Stimulated activated CD4-positive, alpha-beta T cell treated with anti-CD3 and anti-CD28 coated beads, Interleukin-4, amount 100 ng/mL, for 4 hours (primary cell): ENCODE data around the gene SH2D3C.

Experiments used
- DNase-seq, 2 experiments: peaks; one replicate each; pipeline ENCODE4 v3.0.0-alpha.2; 2020

The SH2D3C gene

DNA sequence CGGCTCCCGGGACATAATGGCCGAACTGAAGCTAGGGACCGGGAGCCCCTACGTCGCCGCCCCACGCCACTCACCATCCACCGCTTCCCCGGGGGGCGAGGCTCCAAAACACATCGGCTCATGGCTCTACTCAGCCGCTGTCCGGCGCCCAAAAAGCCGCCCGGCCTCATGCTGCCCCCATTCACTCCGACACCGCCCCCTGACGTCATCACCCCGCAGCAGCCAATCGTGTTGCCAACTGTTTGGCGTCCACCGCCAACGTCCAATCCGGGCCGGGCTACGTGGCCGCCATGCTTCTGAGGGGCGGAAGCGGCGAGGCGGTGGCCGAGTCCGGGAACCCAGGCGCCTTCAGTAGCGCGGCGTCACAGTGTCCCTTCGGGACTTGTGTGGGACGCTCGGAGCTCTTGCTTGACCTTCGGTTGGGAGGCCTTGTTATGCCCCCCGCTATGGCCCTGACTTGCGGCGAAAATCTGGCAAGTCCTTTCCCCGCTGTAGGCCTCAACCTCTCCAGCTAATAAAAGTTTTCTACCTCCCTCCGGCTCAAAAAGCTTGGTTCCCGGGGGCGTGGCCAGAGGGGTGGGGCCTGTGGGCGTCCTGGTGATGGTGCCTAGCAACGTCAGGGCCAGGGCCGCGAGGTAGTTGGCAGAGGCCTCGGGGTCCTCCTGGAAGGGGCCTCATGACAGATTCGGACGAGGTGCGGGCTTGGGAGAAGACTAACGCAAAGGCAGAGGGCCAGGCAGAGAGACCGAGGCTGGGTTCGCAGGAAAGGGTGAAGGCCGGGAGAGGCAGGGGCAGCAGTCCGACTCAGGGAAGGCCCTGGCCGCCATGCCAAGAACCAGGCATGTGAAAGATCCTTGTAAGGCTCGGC lies 62.8 kb downstream of the SH2D3C start, which contains the start of the genes PTRH1 and TTC16:
Gene PTRH1 (minus strand): TSS at position 194 of the 868 bp plus-strand sequence. CDS start 24 bp downstream, at position 170.
Gene TTC16 (plus strand): TSS at position 610 of the 868 bp plus-strand sequence. CDS start 67 bp downstream, at position 677.
- peak; percentile 94 to 98 for DNase-seq

GRCh38 chr9:127714951-127715469 lies 63.5 kb downstream of the SH2D3C start:
- DNase-seq = peak in 1 of 2 experiments; percentile 13

DNA sequence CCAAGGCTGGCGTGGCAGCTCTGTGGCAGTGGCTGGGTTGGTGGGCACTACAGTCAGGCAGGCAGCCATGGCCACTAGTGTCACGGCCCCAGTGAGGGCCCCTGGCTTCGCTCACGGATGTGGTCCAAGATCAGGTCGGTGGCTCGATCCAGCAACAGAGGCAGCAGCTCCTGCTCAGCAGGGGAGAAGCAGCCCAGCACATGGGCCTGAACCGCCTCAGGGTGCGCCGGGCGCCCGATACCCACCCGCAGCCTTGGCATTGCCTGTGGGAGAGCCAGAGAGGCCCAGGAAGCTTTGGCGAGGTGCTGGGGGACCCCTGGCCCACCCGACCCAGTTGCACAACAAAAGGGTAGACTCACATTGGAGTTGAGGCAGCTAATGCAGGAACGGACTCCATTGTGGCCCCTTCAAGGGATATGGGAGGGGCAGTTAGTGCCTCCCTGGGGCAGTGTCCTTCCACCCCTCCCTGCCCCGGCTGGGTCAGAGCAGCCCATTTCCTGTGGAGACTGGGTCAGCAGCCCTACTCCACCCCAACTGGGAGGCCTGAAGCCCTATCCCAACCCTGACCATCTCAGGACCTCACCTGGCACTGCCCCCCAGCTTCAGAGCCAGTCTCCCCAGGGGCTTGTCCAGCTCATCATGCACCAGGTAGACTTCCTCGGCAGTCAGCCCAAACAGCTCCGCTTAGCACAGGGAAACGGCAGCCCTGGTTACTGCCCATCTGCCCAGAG lies 64.3 kb downstream of the SH2D3C start:
- no peak for DNase-seq

- DNase-seq = no peak
Observed at GRCh38 chr9:127712867-127713266, 65.6 kb downstream of the SH2D3C start.

- DNase-seq = no peak
Observed at GRCh38 chr9:127712371-127712770, 66.1 kb downstream of the SH2D3C start.

- DNase-seq = no peak
Observed at GRCh38 chr9:127711831-127712274, 66.6 kb downstream of the SH2D3C start.

GRCh38 chr9:127711226-127711701 lies 67.2 kb downstream of the SH2D3C start:
- no peak for DNase-seq

GRCh38 chr9:127710204-127710783 lies 68.2 kb downstream of the SH2D3C start:
- no peak for DNase-seq

DNA sequence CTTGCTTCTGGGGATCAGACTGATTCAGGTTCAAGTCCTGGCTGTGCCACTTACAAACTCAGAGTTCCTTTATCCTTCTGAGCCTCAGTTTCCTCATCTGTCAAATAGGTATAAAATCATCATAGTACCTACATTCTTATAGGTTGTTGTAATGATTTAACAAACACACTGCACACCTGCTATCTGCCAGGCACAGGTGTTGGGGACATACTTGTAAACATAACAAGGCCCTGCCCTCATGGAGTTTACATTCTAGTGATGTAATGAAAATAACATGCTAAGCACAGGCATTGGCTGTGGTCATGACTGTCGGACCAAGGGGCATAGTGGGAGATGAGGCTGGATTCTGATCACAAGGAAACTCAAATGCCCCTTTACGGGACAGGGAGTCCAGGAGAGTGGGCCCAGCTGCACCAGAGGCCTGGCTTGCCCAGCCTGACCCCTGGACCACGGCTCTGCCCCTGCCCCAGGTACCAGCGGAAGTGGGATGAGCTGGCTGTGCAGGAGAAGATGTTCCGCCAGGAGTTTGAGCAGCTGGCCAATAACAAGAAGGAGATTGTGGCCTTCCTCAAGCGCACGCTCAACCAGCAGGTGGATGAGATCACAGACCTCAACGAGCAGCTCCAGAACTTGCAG lies 69.4 kb downstream of the SH2D3C start:
- DNase-seq = no peak

GRCh38 chr9:127707766-127708165 lies 70.7 kb downstream of the SH2D3C start:
- DNase-seq = peak in 1 of 2 experiments; percentile 14

DNA sequence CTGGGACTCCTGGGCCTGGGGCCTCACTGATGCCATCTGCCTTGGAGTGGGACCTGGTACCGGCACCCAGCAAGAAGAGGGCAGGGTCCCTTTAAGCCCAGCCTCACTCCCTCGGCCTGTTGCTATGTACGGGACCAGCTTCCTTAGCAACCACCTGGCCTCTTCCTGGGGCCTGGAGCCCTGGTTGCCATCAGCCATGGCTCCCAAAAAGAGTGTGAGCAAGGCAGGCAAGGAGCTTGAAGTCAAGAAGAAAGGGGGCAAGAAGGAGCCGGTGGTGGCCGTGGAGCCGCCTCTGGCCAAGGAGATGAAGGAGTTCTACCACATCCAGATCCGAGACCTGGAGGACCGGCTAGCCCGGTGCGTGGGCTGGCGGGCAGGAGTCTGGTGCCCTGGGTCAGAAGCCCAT lies 71.6 kb downstream of the SH2D3C start, which contains the start of gene CFAP157:
Gene CFAP157 (plus strand): TSS at position 153 of the 406 bp plus-strand sequence. CDS start 44 bp downstream, at position 197.
- DNase-seq = no peak

DNA sequence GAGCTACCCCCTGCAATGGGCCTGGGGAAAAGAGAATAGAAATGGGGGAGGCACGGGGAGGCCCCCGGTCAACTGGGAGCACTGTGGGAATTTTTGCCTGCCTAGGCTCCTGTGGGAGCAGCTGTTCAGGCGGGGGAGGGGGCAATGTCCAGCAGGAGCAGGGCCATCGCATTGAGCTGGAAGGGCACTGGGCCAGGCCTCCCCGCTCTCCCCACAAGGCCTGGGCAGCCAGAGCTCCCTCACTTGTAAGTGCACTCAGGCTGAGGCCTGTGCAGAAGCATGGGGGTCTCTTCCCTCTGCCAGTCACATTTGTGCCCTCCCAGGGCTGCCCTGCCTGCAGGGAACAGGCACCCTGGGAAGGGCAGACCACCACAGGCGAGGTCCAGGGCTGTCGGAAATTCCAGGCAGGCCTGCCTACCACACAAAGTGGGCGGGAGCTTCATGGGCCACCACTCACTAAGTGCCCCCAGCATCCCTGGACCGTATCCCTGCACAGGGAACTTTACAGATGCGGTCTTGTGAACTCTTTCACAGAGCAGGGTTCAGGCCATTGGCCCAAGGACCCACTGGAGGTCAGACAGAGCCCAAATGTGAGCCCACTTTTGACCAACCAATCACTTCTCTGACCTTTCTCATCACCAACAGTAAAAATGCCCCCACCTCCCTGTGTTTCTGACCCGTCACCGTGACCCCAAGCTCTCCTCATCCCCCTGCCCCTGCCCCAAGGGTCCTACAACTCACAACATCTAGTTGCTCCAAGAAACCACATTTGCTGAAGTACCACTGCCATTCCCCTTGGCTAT lies 72.7 kb downstream of the SH2D3C start:
- no peak for DNase-seq

DNA sequence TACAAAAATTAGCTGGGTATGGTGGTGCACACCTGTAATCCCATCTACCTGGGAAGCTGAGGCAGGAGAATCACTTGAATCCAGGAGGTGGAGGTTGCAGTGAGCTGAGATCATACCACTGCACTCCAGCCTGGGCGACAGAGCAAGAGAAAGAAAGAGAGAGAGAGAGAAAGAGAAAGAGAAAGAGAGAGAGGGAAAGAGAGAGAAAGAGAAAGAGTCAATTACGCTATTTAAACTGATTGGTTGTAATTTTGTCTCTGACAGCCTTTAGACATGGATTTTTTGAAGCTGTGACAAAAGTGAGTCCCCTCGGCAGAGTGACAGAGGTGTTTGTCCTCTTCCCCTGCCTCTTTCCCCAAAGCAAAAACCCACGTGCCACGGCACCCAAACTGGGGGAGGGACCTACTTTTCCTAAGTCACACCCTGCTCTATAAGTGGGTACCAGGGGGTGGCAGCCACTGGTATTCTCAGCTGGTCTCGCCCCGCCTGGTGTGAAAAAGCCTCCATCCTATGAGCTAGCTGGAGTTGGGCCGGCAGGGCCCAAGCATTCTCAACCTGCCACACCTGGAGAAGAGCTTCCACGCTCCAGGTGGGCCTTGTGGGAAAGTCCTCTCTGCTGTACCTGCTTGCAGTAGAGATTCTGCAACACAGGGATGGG lies 75.0 kb downstream of the SH2D3C start:
- no peak for DNase-seq

DNA sequence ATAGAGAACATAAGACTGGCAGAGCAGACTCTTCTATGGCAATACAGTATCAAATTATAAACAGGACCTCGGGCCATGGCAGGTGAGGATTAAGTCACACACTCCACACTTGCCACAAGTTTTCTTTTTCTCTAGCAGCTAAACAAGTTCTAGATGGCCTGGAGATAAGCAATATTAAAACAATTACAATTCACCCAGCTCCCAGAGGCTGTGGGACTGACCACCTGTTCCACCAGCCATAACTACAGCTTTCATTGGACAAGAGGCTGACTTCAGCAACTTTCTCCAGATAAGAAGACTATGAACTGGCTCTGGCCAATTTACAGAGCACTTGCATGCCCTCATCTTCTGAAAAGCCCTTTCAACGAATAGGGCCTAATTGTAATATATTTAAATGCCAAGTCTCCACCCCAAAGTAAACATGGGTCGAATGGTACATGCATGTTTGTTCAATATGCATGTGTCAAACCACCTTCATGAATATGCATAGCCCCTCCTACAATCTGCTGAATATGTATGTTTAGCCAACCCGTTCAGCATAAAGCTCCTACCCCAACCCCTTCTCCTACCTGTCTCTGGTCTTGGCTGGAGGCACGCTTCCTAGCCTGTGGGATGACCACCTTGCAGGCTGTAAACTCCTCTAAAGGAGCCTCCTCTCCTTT lies 77.7 kb downstream of the SH2D3C start:
- DNase-seq = no peak

DNA sequence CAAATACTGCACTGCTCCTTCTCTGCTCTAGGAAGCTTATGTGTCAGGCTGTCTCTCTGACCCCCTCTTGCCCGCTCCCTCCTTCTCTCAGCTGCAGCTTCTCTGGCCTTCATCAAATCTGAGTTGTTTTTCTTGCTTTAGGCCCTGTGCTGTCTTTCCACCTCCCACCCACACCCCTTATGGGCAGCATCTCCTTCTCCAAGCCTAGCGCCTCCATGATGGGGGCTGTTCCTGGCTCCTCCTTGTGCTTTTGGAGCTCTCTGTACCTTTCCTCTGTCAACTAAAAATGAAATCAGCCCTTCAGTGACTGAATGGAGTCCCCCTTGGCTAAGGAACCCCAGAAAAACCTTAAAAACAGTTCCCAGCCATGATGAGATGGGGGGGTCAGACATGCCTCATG lies 78.3 kb downstream of the SH2D3C start:
- DNase-seq = no peak

DNA sequence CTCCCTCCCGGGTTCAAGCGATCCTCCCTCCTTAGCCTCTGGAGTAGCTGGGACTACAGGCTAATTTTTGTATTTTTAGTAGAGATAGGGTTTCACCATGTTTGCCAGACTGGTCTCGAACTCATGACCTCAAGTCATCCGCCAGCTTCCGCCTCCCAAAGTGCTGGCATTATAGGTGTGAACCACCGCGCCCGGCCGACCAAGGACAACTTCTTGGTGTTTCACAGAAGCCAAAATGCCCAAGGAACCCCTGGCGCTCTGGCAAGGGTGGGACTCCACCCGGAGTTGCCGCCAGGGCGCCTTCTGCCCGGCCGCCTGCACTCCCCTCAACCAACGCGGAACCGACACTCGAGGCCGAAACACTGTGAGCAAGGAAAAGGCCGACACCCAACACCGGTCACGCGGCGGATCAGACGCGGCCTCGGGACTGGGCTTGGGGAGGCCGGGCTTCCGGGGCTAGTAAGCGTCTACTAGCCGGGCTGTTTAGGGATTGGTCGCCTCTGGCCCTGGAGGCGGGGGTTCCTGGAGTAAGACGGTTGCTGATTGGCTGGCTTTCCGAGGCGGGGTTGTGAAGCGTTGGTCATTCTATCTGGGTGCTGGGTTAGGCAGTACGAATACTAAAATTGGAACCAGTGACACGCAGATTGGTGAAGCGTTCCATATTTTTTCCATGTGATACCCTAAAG lies 79.3 kb downstream of the SH2D3C start:
- DNase-seq = peak; percentile 78 to 82

- DNase-seq = no peak
Observed at GRCh38 chr9:127698386-127698785, 80.1 kb downstream of the SH2D3C start.

GRCh38 chr9:127697575-127697974 lies 80.9 kb downstream of the SH2D3C start:
- no peak for DNase-seq

GRCh38 chr9:127694890-127695720 lies 83.4 kb downstream of the SH2D3C start:
- DNase-seq = no peak
